ENCODE measurements around the gene PLB1. TPM values are rescaled to one million over a fixed set of nuclear protein-coding genes. Genes with fewer than 3 reads are reported as not detected.

The PLB1 gene
- total RNA-seq, 1 experiment from 2014 or later = 0.40 TPM

DNA sequence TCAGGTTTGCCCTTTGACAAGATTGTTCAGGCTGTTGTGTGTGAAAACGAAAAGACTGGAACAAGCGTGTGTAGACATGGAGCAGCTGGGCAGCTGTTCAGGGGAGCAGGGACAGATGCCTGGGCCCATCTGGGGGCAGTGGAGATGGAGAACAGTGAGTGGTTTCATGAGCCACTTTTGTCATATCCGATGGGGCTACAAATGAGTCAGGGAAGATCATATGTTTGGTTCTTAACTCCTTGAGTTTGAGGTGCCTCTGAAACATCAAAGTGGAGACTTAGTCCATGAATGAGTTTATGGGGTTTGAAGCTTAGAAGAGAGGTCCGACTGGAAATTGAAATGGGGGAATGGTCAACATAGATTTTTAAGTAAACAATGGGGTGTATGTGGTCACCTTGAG lies 9.3 kb upstream of the PLB1 start:
- Histone ChIP-seq H3F3A (ENCODE audit: low read length, unreplicated experiment) (no peaks in the 10 kb centered on the region), H3K9me2 (replicated peaks; ENCODE audit: low read length) (no peaks in the 10 kb centered on the region), H3K27me3 (ENCODE audit: low read length) (no peaks in the 10 kb centered on the region), H3K27ac (ENCODE audit: low read length) (no peak overlapping the region), H3K4me1 (ENCODE audit: insufficient read depth, low read length) (no peaks in the 10 kb centered on the region), H4K20me1 (ENCODE audit: low read length) (no peaks in the 10 kb centered on the region), H3K36me3 (ENCODE audit: low read depth, low read length) (no peaks in the 10 kb centered on the region), H3K79me2 (ENCODE audit: low read length) (no peaks in the 10 kb centered on the region), H3K4me2 (ENCODE audit: low read length) (no peak overlapping the region), H3K9me3 (ENCODE audit: low read length) (no peaks in the 10 kb centered on the region), H3K9ac (ENCODE audit: low read length) (no peak overlapping the region), H3K4me3 (ENCODE audit: low read length) (no peak overlapping the region), H2AFZ (ENCODE audit: low read length) (no peak overlapping the region)
- no peak for ATAC-seq
- TF ChIP-seq, protein P1, sequence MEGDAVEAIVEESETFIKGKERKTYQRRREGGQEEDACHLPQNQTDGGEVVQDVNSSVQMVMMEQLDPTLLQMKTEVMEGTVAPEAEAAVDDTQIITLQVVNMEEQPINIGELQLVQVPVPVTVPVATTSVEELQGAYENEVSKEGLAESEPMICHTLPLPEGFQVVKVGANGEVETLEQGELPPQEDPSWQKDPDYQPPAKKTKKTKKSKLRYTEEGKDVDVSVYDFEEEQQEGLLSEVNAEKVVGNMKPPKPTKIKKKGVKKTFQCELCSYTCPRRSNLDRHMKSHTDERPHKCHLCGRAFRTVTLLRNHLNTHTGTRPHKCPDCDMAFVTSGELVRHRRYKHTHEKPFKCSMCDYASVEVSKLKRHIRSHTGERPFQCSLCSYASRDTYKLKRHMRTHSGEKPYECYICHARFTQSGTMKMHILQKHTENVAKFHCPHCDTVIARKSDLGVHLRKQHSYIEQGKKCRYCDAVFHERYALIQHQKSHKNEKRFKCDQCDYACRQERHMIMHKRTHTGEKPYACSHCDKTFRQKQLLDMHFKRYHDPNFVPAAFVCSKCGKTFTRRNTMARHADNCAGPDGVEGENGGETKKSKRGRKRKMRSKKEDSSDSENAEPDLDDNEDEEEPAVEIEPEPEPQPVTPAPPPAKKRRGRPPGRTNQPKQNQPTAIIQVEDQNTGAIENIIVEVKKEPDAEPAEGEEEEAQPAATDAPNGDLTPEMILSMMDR (conservative IDR thresholded peaks at IDR 0.05; ENCODE audit: low read depth, low read length) = no peak
- TF ChIP-seq EZH2 (IDR thresholded peaks at IDR 0.05; ENCODE audit: low read length, unreplicated experiment) = no peak
- no peak for TF ChIP-seq EZH2phosphoT487 (IDR thresholded peaks at IDR 0.05; ENCODE audit: borderline replicate concordance, low read length)
- CTCF ChIA-PET = no interaction called here
- BruUV-seq (replicated peaks) = no TSS peak
- POLR2A ChIA-PET (ENCODE audit: unreplicated experiment) = no interaction called here
- no peak for DNase-seq
- intact Hi-C loops (cut with micrococcal nuclease) = no loop called here

DNA sequence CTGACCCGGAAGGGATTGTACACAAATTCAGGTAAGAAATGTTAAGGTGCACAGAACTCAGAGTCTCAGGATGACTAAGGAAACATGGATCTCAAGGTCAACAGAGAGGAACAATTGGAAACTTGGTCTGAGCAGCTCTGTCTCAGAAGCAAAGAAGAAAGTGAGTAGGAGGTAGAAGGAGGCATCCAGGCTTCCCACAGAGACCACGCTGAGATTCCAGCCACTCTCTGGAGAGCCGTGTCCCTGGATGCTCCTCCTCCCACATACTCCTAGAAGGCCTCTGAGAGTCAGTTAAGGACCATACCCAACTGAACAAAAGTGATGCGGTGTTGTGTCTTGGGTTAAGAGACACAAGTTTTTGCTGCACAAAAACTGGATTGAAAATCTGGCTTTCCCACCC lies 8.6 kb upstream of the PLB1 start:
- TF ChIP-seq EZH2 (IDR thresholded peaks at IDR 0.05; ENCODE audit: low read length, unreplicated experiment) (no peak), EZH2phosphoT487 (IDR thresholded peaks at IDR 0.05; ENCODE audit: borderline replicate concordance, low read length) (no peak)
- TF ChIP-seq, protein P1 (conservative IDR thresholded peaks at IDR 0.05; ENCODE audit: low read depth, low read length) = no peak
- Histone ChIP-seq H3K9ac (ENCODE audit: low read length) (no peak overlapping the region), H3K27me3 (ENCODE audit: low read length) (no peaks in the 10 kb centered on the region), H3K36me3 (ENCODE audit: low read depth, low read length) (no peaks in the 10 kb centered on the region), H3F3A (ENCODE audit: low read length, unreplicated experiment) (no peaks in the 10 kb centered on the region), H3K9me2 (replicated peaks; ENCODE audit: low read length) (no peaks in the 10 kb centered on the region), H3K4me3 (ENCODE audit: low read length) (no peak overlapping the region), H4K20me1 (ENCODE audit: low read length) (no peaks in the 10 kb centered on the region), H3K4me2 (ENCODE audit: low read length) (no peak overlapping the region), H2AFZ (ENCODE audit: low read length) (no peak overlapping the region), H3K4me1 (ENCODE audit: insufficient read depth, low read length) (no peaks in the 10 kb centered on the region), H3K79me2 (ENCODE audit: low read length) (no peaks in the 10 kb centered on the region), H3K9me3 (ENCODE audit: low read length) (no peaks in the 10 kb centered on the region), H3K27ac (ENCODE audit: low read length) (no peak overlapping the region)
- ATAC-seq (no peak), DNase-seq (no peak)
- POLR2A ChIA-PET (ENCODE audit: unreplicated experiment) = no interaction called here
- intact Hi-C loops (cut with micrococcal nuclease) = no loop called here
- CTCF ChIA-PET = no interaction called here
- BruUV-seq (replicated peaks) = no TSS peak

DNA sequence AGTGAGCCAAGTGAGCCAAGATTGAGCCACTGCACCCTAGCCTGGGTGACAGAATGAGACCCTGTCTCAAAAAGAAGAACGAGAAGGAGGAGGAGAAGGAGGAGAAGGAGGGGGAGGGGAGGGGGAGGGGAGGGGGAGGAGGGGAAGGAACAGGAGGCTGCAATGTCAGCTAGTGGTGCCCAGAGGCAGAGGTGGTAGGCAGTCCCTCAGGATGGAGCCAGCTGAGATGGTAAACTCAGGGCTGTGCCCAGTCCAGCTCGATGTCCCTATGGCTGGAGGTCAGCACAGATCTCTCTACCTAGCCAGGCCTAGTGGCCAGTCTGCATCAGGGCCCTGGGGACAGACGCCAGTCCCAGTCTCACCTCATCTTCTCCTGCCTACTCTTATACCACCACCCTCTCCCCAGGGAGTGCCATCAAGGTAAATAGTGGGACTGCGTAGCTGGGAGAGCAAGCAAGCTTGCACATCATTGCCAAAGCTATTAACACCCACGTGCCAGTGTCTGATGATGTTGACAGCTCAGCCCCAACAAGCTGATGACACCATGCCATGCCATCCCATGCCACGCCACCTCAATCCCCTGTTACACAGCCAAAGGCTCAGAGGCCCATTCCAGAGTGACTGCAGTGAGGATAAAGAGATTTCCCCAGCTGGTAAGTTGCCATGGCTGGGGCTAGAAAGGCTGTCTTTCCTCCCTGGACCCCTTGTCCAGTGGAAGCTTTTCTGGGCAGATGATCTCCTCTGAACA lies 7.6 kb upstream of the PLB1 start:
- no peak overlapping the region for H3K4me2 ChIP-seq (ENCODE audit: low read length)
- intact Hi-C loops (cut with micrococcal nuclease) = no loop called here
- no peaks in the 10 kb centered on the region for H3K79me2 ChIP-seq (ENCODE audit: low read length)
- H3K9me3 ChIP-seq (ENCODE audit: low read length) = no peaks in the 10 kb centered on the region
- H3K9me2 ChIP-seq (replicated peaks; ENCODE audit: low read length) = no peaks in the 10 kb centered on the region
- no peaks in the 10 kb centered on the region for H3K27me3 ChIP-seq (ENCODE audit: low read length)
- POLR2A ChIA-PET (ENCODE audit: unreplicated experiment) = no interaction called here
- H3K9ac ChIP-seq (ENCODE audit: low read length) = no peak overlapping the region
- CTCF ChIA-PET = interaction anchor here (0.6 kb wide), 1 partner anchor 1064 kb away, joined by 4 read pairs; no protein-coding TSS in a partner anchor
- no TSS peak for BruUV-seq (replicated peaks)
- no peak overlapping the region for H3K4me3 ChIP-seq (ENCODE audit: low read length)
- DNase-seq = no peak
- H3K27ac ChIP-seq (ENCODE audit: low read length) = no peak overlapping the region
- TF ChIP-seq, protein P1 (conservative IDR thresholded peaks at IDR 0.05; ENCODE audit: low read depth, low read length) = no peak
- TF ChIP-seq EZH2 (IDR thresholded peaks at IDR 0.05; ENCODE audit: low read length, unreplicated experiment) = no peak
- TF ChIP-seq EZH2phosphoT487 (IDR thresholded peaks at IDR 0.05; ENCODE audit: borderline replicate concordance, low read length) = no peak
- no peaks in the 10 kb centered on the region for H3F3A ChIP-seq (ENCODE audit: low read length, unreplicated experiment)
- no peaks in the 10 kb centered on the region for H4K20me1 ChIP-seq (ENCODE audit: low read length)
- H3K4me1 ChIP-seq (ENCODE audit: insufficient read depth, low read length) = no peaks in the 10 kb centered on the region
- no peak for ATAC-seq
- no peak overlapping the region for H2AFZ ChIP-seq (ENCODE audit: low read length)
- no peaks in the 10 kb centered on the region for H3K36me3 ChIP-seq (ENCODE audit: low read depth, low read length)
